Measurements from ENCODE around the gene HMGN3. TPM values are rescaled to one million over a fixed set of nuclear protein-coding genes. Genes with fewer than 3 reads are reported as not detected.

HMGN3 gene
- total and polyA plus RNA-seq, 11 donors = 69.4 to 219 (median 127) TPM

DNA sequence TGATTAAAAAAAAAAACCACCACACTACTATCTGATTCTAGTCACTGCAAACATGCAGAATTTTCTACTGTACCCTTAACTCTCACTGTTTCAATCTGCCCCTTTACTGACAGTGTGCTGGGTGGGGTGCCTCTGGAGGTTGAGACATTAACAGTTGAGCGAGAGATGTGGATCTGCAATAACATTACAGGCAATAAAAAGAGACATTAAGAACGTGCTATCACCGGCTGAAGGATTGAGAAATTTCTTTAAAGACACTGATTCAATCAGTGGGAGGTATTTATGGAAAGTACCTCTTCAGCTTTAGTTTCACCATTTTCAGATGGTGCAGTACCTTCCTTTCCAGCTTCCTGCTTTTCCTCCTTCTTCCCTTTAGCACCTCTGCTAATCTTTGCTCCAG lies 32.5 kb downstream of the HMGN3 start:
- ATAC-seq (no peak), DNase-seq (no peak)
- H3K4me1 ChIP-seq = peaks cover 0 to 11% (median 0%) of the 10 kb centered on the region in 12 donors
- no peak overlapping the region for H3K4me3 ChIP-seq
- H3K27ac ChIP-seq = no peak overlapping the region
- no peaks in the 10 kb centered on the region for H3K9me3 ChIP-seq
- intact Hi-C loops (cut with DNase I) = loop anchor here in 1 of 10 donors (10.0 kb wide), 1 partner anchor 263 kb away; no protein-coding TSS in a partner anchor
- TF ChIP-seq, protein P1, sequence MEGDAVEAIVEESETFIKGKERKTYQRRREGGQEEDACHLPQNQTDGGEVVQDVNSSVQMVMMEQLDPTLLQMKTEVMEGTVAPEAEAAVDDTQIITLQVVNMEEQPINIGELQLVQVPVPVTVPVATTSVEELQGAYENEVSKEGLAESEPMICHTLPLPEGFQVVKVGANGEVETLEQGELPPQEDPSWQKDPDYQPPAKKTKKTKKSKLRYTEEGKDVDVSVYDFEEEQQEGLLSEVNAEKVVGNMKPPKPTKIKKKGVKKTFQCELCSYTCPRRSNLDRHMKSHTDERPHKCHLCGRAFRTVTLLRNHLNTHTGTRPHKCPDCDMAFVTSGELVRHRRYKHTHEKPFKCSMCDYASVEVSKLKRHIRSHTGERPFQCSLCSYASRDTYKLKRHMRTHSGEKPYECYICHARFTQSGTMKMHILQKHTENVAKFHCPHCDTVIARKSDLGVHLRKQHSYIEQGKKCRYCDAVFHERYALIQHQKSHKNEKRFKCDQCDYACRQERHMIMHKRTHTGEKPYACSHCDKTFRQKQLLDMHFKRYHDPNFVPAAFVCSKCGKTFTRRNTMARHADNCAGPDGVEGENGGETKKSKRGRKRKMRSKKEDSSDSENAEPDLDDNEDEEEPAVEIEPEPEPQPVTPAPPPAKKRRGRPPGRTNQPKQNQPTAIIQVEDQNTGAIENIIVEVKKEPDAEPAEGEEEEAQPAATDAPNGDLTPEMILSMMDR (IDR thresholded peaks at IDR 0.05) = no peak
- WGBS, 4 donors = 89 to 96% (median 91%) methylated on average over 3 of the region's 3 CpGs
- H3K36me3 ChIP-seq = peaks cover 0 to 74% (median 23%) of the 10 kb centered on the region in 9 donors
- no peaks in the 10 kb centered on the region for H3K27me3 ChIP-seq

DNA sequence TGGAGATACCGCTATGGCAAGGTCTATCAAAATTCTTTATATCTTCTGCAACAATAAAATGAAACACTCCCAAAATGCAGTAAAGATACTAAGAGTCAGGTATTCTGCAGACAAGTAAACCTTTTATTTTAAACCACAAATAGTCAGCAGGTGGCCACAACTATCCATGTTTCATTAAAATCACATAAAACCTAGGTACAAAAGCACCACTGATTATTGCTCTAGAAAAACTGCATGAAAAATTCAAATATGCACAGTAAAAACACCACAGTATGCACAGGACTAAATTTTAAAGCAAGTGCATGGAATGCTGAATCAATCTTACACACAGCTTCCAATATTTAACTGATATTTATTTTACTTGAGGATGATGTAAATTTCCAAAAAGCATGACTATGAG lies 33.3 kb downstream of the HMGN3 start:
- intact Hi-C loops (cut with DNase I) = loop anchor here in 1 of 10 donors (10.0 kb wide), 1 partner anchor 264 kb away; no protein-coding TSS in a partner anchor
- Histone ChIP-seq H3K27ac (no peak overlapping the region), H3K9me3 (no peaks in the 10 kb centered on the region), H3K36me3 (peaks cover 0 to 67% (median 22%) of the 10 kb centered on the region in 9 donors), H3K4me1 (peaks cover 0 to 11% (median 0%) of the 10 kb centered on the region in 12 donors), H3K4me3 (no peak overlapping the region), H3K27me3 (no peaks in the 10 kb centered on the region)
- ATAC-seq (no peak), DNase-seq (no peak)
- 95 to 99% (median 97%) methylated on average over 1 of the region's 1 CpG for WGBS, 4 donors
- TF ChIP-seq, protein P1 (IDR thresholded peaks at IDR 0.05) = no peak
- no peak for TF ChIP-seq POLR2A (IDR thresholded peaks at IDR 0.05)

DNA sequence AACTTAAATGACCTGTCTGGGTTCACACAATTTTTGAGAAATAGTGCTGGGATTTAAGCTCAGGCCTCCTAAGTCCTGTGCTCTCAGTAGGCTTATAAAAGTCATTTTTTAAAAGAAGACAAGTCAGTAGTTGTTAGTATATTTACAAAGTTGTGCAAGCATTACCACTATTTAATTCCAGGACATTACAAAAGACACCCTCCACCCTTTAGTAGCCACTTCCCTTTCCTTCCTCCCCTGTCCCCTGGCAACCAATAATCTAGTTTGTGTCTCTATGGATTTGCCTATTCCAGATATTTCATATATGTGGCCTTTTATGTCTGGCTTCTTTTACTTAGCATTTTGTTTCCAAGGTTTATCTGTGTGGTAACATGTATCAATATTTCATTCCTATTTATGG lies 37.6 kb downstream of the HMGN3 start:
- H3K9me3 ChIP-seq = no peaks in the 10 kb centered on the region
- TF ChIP-seq, protein P1 (IDR thresholded peaks at IDR 0.05) = no peak
- no peak for TF ChIP-seq POLR2A (IDR thresholded peaks at IDR 0.05)
- H3K27ac ChIP-seq = no peak overlapping the region
- no peaks in the 10 kb centered on the region for H3K27me3 ChIP-seq
- peaks cover 0 to 9% (median 0%) of the 10 kb centered on the region in 12 donors for H3K4me1 ChIP-seq
- H3K36me3 ChIP-seq = peaks cover 0 to 31% (median 8%) of the 10 kb centered on the region in 9 donors
- DNase-seq (no peak), ATAC-seq (no peak)
- no peak overlapping the region for H3K4me3 ChIP-seq
- intact Hi-C loops (cut with DNase I) = no loop called here

DNA sequence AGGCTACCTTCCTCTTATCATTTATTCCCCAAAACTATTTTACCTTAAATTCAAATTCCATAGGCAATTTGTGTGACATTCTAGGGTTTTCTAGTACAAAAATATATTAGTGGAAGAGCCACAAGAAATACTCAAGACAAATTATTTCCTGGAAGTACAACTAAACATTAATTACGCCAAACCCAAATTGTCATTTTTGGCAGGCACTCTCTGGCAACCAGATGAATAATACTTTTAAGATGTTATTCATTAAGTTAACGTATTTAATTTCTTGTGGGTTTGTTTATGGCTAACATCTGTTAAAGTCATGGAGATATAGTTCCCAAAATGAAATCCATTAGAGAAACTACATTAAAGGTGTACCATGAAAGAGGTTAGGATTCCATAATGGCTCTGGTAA lies 40.5 kb downstream of the HMGN3 start:
- H3K4me3 ChIP-seq = no peak overlapping the region
- H3K27me3 ChIP-seq = no peaks in the 10 kb centered on the region
- WGBS, 4 donors = 78 to 88% (median 84%) methylated on average over 2 of the region's 2 CpGs
- TF ChIP-seq, protein P1 (IDR thresholded peaks at IDR 0.05) = no peak
- no peak for TF ChIP-seq POLR2A (IDR thresholded peaks at IDR 0.05)
- intact Hi-C loops (cut with DNase I) = no loop called here
- no peak for ATAC-seq
- H3K4me1 ChIP-seq = peaks cover 0 to 9% (median 2%) of the 10 kb centered on the region in 12 donors
- no peak for DNase-seq
- peaks cover 0 to 8% (median 0%) of the 10 kb centered on the region in 12 donors for H3K9me3 ChIP-seq
- H3K27ac ChIP-seq = no peak overlapping the region
- H3K36me3 ChIP-seq = peaks cover 0 to 5% (median 0%) of the 10 kb centered on the region in 9 donors

Measured in heart left ventricle (tissue), 16 donors.